ENCODE results near the gene GNAZ. TPM values are rescaled to one million over a fixed set of nuclear protein-coding genes. Genes with fewer than 3 reads are reported as not detected.
A peak's percentile ranks its signal among the peaks of the same experiment; 100 is the strongest.

Gene GNAZ
- total RNA-seq, 2 experiments from 2014 or later: 1.1 to 1.8 TPM

DNA sequence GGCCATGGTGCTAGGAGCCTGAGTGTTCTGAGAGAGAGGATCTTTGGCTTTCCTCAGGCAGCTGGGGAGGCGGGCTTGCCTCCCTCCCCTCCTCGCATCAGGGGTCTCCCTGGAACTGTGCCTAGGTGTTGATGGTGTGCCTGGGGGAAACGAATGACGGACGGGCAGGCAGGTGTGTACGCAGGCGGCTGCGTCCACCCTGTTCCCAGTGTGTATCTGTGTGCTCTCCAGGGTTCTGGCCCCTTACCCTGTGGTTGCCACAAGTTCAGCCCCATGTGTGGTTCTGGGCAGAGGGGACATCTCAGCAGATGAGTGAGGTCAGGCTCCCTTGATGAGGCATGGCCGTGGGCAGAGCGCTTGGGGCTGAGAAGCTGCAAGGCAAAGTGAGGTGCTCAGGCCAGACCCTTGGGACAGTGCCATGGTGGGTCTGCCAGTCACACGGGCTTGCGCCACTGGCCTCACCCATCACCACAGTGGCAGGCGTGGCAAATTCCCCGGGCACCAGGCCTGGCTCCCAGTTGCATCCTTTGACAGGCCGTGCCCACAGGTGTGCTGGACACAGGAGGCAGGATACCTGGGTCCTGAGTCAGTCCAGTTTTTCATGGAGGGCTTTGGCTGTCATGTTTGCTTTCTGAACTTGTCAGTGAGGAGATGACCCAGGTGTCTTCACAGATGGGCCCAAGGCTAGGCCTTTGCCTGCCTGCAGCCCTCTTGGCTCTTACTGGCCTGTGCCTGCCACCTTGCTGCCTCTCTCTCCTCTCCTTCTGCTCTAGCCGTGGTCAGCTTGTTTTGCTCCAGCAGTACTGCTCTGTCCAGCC is 27.3 kb downstream of the GNAZ start:
- intact Hi-C loops (cut with micrococcal nuclease): no loop called here
- peak overlapping the region; percentile 53 for H3K27ac Mint-ChIP-seq
- no peak for DNase-seq
- no peaks in the 10 kb centered on the region for H3K36me3 Mint-ChIP-seq (ENCODE audit: low read depth)
- CTCF ChIA-PET: interaction anchor here (0.7 kb wide), 1 partner anchor 137 kb away, joined by 3 read pairs; no protein-coding TSS in a partner anchor
- H3K4me3 Mint-ChIP-seq: no peak overlapping the region
- H3K4me1 Mint-ChIP-seq (ENCODE audit: low read depth): no peaks in the 10 kb centered on the region
- no peaks in the 10 kb centered on the region for H3K27me3 Mint-ChIP-seq (ENCODE audit: low read depth)
- no peaks in the 10 kb centered on the region for H3K9me3 Mint-ChIP-seq

- Mint-ChIP-seq H3K4me1 (ENCODE audit: low read depth) (no peaks in the 10 kb centered on the region), H3K9me3 (no peaks in the 10 kb centered on the region), H3K36me3 (ENCODE audit: low read depth) (no peaks in the 10 kb centered on the region), H3K27me3 (ENCODE audit: low read depth) (no peaks in the 10 kb centered on the region), H3K27ac (peak overlapping the region; percentile 53), H3K4me3 (no peak overlapping the region)
- DNase-seq: no peak
- CTCF ChIA-PET: no interaction called here
- intact Hi-C loops (cut with micrococcal nuclease): no loop called here
These were observed 27.9 kb downstream of the GNAZ start for GRCh38 chr22:23098230-23098705.

DNA sequence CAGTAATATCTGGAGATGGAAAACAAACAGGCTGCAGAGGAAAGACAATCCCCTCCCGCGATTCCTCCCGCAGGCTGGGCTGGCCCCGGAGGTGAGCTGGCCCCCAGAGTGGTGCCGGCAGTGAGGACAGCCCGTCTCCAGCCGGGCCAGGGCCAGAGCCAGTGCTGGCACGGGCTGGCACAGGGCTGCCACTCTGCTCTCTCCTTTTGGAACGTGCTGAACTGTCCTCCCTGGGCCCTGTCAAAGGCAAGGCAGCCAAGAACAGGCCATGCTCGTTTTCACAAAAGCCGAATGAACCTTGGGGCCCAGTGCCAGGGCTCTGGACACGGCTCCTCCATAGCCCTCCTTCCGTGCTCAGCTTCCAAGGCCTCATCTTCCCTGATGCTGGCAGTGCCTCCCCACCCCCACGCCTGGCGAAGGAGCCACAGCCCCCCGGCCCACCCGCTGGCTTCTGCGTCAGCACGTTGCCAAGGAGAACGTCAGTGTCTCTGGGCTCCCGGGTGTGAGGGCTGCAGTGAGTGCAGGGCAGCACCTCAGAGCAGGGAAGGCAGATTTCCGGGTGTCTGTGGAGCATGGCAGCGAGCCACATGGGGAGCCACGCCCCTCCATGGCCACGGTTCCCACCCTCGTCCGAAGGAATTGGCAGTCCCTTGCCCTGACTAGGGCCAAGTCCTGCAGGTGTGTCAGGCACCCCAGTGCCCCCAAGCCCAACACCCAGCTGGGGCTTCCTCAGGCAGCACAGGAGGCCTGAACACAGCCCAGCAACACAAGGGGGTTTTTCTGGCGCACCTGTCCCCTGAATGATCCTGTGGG is 28.6 kb downstream of the GNAZ start:
- CTCF ChIA-PET: no interaction called here
- no peaks in the 10 kb centered on the region for H3K9me3 Mint-ChIP-seq
- intact Hi-C loops (cut with micrococcal nuclease): no loop called here
- no peak for DNase-seq
- H3K27me3 Mint-ChIP-seq (ENCODE audit: low read depth): no peaks in the 10 kb centered on the region
- H3K4me3 Mint-ChIP-seq: no peak overlapping the region
- no peaks in the 10 kb centered on the region for H3K36me3 Mint-ChIP-seq (ENCODE audit: low read depth)
- H3K4me1 Mint-ChIP-seq (ENCODE audit: low read depth): no peaks in the 10 kb centered on the region
- no peak overlapping the region for H3K27ac Mint-ChIP-seq

DNA sequence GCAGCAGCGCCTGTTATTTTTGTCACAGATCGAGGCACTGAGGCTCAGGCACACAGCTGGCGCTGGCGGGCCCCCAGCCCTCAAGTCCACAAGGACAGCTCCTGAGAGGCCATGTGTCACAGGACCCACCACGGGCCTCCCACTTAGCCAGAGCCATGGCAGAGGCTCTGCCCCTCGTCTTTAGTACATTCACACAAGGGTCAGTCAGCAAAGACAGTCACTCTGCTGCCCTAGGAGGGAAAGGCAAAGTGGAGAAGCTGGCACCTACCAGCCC is 29.1 kb downstream of the GNAZ start:
- intact Hi-C loops (cut with micrococcal nuclease): no loop called here
- no peaks in the 10 kb centered on the region for H3K36me3 Mint-ChIP-seq (ENCODE audit: low read depth)
- no peak for DNase-seq
- no peak overlapping the region for H3K27ac Mint-ChIP-seq
- H3K4me3 Mint-ChIP-seq: no peak overlapping the region
- no peaks in the 10 kb centered on the region for H3K4me1 Mint-ChIP-seq (ENCODE audit: low read depth)
- no peaks in the 10 kb centered on the region for H3K27me3 Mint-ChIP-seq (ENCODE audit: low read depth)
- CTCF ChIA-PET: no interaction called here
- no peaks in the 10 kb centered on the region for H3K9me3 Mint-ChIP-seq

DNA sequence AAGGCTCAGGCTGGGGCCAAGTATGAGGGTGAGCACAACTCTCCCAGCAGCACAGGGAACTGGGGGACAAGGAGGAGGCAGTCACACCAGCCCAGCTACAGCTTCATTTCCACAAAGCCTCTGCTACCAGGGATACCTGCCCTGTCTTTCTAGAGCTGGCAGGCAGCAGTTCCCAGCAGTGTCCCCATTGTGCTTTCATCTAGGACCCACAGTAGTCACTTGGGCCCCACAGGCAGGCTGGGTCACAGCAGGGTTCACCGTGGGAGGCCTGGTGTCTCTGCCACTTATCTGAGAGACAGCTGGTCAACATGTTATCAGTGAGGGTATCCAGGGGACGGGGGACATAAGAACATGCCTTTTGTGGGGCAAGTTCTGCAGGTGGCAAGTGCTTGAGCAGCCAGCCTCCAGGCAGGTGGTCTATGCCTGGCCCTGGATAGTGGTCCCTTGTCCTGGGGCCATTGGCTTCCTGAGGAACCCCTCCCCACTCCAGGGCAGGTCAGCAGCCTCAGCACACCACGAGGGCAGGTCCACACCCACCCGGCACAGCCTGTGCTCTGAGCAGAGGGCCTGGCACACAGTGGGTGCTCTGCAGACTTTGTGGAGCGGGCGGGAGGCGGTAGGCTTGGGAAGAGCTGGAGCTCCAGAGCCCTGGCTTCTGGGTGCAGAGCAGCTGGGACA is 29.9 kb downstream of the GNAZ start:
- H3K27me3 Mint-ChIP-seq (ENCODE audit: low read depth): no peaks in the 10 kb centered on the region
- CTCF ChIA-PET: interaction anchor here (0.7 kb wide), 1 partner anchor 748 kb away, joined by 3 read pairs; no protein-coding TSS in a partner anchor
- no peak overlapping the region for H3K27ac Mint-ChIP-seq
- H3K4me1 Mint-ChIP-seq (ENCODE audit: low read depth): no peaks in the 10 kb centered on the region
- intact Hi-C loops (cut with micrococcal nuclease): no loop called here
- H3K36me3 Mint-ChIP-seq (ENCODE audit: low read depth): no peaks in the 10 kb centered on the region
- H3K4me3 Mint-ChIP-seq: no peak overlapping the region
- DNase-seq: no peak
- no peaks in the 10 kb centered on the region for H3K9me3 Mint-ChIP-seq

- Mint-ChIP-seq H3K9me3 (no peaks in the 10 kb centered on the region), H3K27me3 (ENCODE audit: low read depth) (no peaks in the 10 kb centered on the region), H3K4me3 (no peak overlapping the region), H3K27ac (no peak overlapping the region), H3K4me1 (ENCODE audit: low read depth) (no peaks in the 10 kb centered on the region), H3K36me3 (ENCODE audit: low read depth) (no peaks in the 10 kb centered on the region)
- CTCF ChIA-PET: no interaction called here
- DNase-seq: no peak
- intact Hi-C loops (cut with micrococcal nuclease): no loop called here
These were observed 31.2 kb downstream of the GNAZ start for GRCh38 chr22:23101524-23101923.

DNA sequence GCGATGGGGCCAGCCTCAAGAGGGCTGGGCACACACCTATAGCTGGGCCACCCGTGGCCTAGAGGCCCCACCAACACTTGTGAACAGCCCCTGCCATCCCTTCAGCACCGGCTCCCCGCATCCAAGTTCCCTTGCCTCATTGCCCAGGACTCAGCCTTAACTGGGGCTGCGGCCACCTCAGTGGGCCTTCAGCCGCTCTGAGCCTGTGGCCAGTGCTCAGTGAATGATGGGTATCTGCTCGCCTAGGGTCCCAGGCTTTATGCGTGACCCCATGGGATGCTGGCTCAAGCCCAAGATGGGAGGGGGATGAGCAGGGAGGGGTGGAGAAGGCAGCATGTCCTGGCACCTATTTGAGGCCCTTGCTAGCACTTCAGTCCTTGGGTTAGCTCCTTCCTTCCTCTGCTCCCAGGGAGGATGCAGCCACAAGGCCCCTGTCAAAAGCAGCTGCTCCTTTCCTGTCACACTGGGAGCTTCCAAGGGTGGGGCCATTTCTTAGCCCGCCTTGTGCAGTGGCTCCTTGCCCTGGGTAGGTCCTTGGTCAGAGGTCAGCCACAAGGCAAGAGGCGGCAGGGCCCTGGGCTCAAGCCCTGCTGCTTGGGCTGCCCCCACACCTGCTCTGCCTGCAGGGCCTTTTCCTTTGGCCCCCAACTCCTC is 31.8 kb downstream of the GNAZ start:
- Mint-ChIP-seq H3K4me3 (no peak overlapping the region), H3K36me3 (ENCODE audit: low read depth) (no peaks in the 10 kb centered on the region), H3K4me1 (ENCODE audit: low read depth) (no peaks in the 10 kb centered on the region), H3K27me3 (ENCODE audit: low read depth) (no peaks in the 10 kb centered on the region), H3K27ac (no peak overlapping the region), H3K9me3 (no peaks in the 10 kb centered on the region)
- intact Hi-C loops (cut with micrococcal nuclease): no loop called here
- CTCF ChIA-PET: no interaction called here
- no peak for DNase-seq

GRCh38 chr22:23102776-23103175 is 32.5 kb downstream of the GNAZ start:
- no peaks in the 10 kb centered on the region for H3K9me3 Mint-ChIP-seq
- CTCF ChIA-PET: no interaction called here
- intact Hi-C loops (cut with micrococcal nuclease): no loop called here
- no peaks in the 10 kb centered on the region for H3K4me1 Mint-ChIP-seq (ENCODE audit: low read depth)
- H3K27me3 Mint-ChIP-seq (ENCODE audit: low read depth): no peaks in the 10 kb centered on the region
- no peaks in the 10 kb centered on the region for H3K36me3 Mint-ChIP-seq (ENCODE audit: low read depth)
- no peak for DNase-seq
- no peak overlapping the region for H3K4me3 Mint-ChIP-seq
- no peak overlapping the region for H3K27ac Mint-ChIP-seq

DNA sequence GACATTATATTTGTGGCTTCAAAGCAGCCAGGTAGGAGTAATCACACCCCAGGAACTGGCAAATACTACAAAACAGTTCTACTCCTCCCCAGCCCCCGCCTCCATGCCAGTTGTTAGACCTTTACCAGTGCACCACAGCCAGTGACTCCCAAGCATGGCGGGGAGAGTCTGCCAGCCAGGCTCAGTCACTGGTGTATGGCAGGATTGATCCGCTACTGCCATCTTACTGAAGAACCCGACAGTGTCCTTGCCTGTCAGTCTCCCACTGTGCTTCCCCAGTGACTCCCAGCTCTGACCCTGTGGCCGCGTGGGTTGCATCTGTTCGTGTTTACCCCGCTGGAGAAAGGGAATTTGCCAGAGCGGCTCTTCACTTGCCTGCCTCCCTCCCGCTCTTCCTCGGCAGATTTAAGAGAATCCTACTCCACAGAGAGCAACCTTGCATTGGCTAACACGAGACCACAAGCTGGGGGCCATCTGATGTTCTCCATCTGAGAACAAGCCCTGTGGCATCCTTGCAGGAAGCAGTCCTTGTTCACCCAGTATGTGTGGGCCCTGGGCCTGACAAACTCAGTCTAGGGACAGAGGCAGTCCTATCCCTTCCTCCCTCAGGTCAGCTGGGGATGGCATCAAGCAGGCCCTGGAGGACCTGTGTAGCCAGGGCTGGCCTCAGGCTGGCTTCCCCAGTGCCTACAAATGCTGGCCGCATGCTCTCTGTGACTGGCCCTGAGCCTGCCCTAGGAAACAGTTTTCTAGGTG is 33.1 kb downstream of the GNAZ start:
- H3K4me1 Mint-ChIP-seq (ENCODE audit: low read depth): no peaks in the 10 kb centered on the region
- no peak for DNase-seq
- H3K27ac Mint-ChIP-seq: no peak overlapping the region
- CTCF ChIA-PET: no interaction called here
- H3K9me3 Mint-ChIP-seq: no peaks in the 10 kb centered on the region
- no peaks in the 10 kb centered on the region for H3K27me3 Mint-ChIP-seq (ENCODE audit: low read depth)
- H3K4me3 Mint-ChIP-seq: no peak overlapping the region
- no peaks in the 10 kb centered on the region for H3K36me3 Mint-ChIP-seq (ENCODE audit: low read depth)
- intact Hi-C loops (cut with micrococcal nuclease): no loop called here

GRCh38 chr22:23104187-23104971 is 34.1 kb downstream of the GNAZ start:
- intact Hi-C loops (cut with micrococcal nuclease): no loop called here
- no peak for DNase-seq
- H3K27ac Mint-ChIP-seq: no peak overlapping the region
- no peaks in the 10 kb centered on the region for H3K9me3 Mint-ChIP-seq
- CTCF ChIA-PET: no interaction called here
- no peaks in the 10 kb centered on the region for H3K36me3 Mint-ChIP-seq (ENCODE audit: low read depth)
- H3K4me1 Mint-ChIP-seq (ENCODE audit: low read depth): no peaks in the 10 kb centered on the region
- no peak overlapping the region for H3K4me3 Mint-ChIP-seq
- no peaks in the 10 kb centered on the region for H3K27me3 Mint-ChIP-seq (ENCODE audit: low read depth)

GRCh38 chr22:23105304-23105703 is 35.0 kb downstream of the GNAZ start:
- CTCF ChIA-PET: no interaction called here
- Mint-ChIP-seq H3K27me3 (ENCODE audit: low read depth) (no peaks in the 10 kb centered on the region), H3K4me3 (no peak overlapping the region), H3K4me1 (ENCODE audit: low read depth) (no peaks in the 10 kb centered on the region), H3K27ac (no peak overlapping the region), H3K9me3 (no peaks in the 10 kb centered on the region), H3K36me3 (ENCODE audit: low read depth) (no peaks in the 10 kb centered on the region)
- no peak for DNase-seq
- intact Hi-C loops (cut with micrococcal nuclease): no loop called here

Data from activated naive CD4-positive, alpha-beta T cell treated with anti-CD3 and anti-CD28 coated beads for 36 hours (primary cell).